Keratinocyte (primary cell): ENCODE measurements around the gene EPHB1. TPM values are rescaled to one million over a fixed set of nuclear protein-coding genes. Genes with fewer than 3 reads are reported as not detected.

Experiments
- DNase-seq: peaks from one replicate; pipeline ENCODE4 v3.0.0-alpha.2; 2011; ENCODE audit warnings: low read depth, missing footprints, low spot score
- FAIRE-seq: peaks from 2 replicates; lab custom pipeline; 2011; peaks lifted over from hg19 to GRCh38; lab: Jason Lieb, UNC
- H2AFZ ChIP-seq: 2 replicates; pipeline ENCODE4 v1.6.0; 2012; ENCODE audit warnings: low read length, control low read depth, inconsistent platforms; ENCODE audit not compliant: control insufficient read depth
- H3K27ac ChIP-seq: 2 replicates; pipeline ENCODE4 v1.5.1; 2011; ENCODE audit warnings: low read length; ENCODE audit not compliant: control insufficient read depth, insufficient read depth
- H3K27me3 ChIP-seq: 3 replicates; pipeline ENCODE4 v1.6.0; 2011; ENCODE audit warnings: low read length; ENCODE audit not compliant: control insufficient read depth, insufficient read depth; ENCODE audit errors: extremely low read depth
- H3K36me3 ChIP-seq, 2 experiments: 2 replicates in 1 of 2; 3 replicates in 1 of 2; pipeline ENCODE4 v1.5.1; 2011; ENCODE audit warnings: low read length in 2 of 2, mild to moderate bottlenecking in 1 of 2; ENCODE audit not compliant: control insufficient read depth in 2 of 2, insufficient read depth in 2 of 2; ENCODE audit errors: extremely low read depth in 1 of 2
- H3K4me1 ChIP-seq: 3 replicates; pipeline ENCODE4 v1.5.1; 2011; ENCODE audit warnings: low read length; ENCODE audit not compliant: control insufficient read depth, insufficient read depth; ENCODE audit errors: extremely low read depth
- H3K4me2 ChIP-seq: 3 replicates; pipeline ENCODE4 v1.6.0; 2011; ENCODE audit warnings: low read depth, low read length; ENCODE audit not compliant: control insufficient read depth, insufficient read depth; ENCODE audit errors: extremely low read depth
- H3K4me3 ChIP-seq, 3 experiments: fragments of 200-600 bp in 1 of 3; sonication (generic) in 1 of 3; 2 replicates in 2 of 3; 3 replicates in 1 of 3; pipeline ENCODE4 v1.5.1; 2011 to 2016; ENCODE audit warnings: low read length in 3 of 3, mild to moderate bottlenecking in 3 of 3, control low read depth in 2 of 3, inconsistent platforms in 1 of 3, low read depth in 1 of 3, mixed read lengths in 1 of 3, mixed run types in 1 of 3, moderate library complexity in 1 of 3; ENCODE audit not compliant: control insufficient read depth in 2 of 3, insufficient read depth in 2 of 3; ENCODE audit errors: extremely low read depth in 1 of 3
- H3K79me2 ChIP-seq: 2 replicates; pipeline ENCODE4 v1.6.0; 2012; ENCODE audit warnings: low read length; ENCODE audit not compliant: control insufficient read depth, insufficient read depth
- H3K9ac ChIP-seq: 3 replicates; pipeline ENCODE4 v1.6.0; 2011; ENCODE audit warnings: low read length; ENCODE audit not compliant: control insufficient read depth, insufficient read depth; ENCODE audit errors: extremely low read depth
- H3K9me1 ChIP-seq: 3 replicates; pipeline ENCODE4 v1.6.0; 2011; ENCODE audit warnings: low read length; ENCODE audit not compliant: control insufficient read depth, insufficient read depth; ENCODE audit errors: extremely low read depth
- H3K9me3 ChIP-seq: 2 replicates; pipeline ENCODE4 v1.5.1; 2012; ENCODE audit warnings: low read depth, low read length; ENCODE audit not compliant: control insufficient read depth
- H4K20me1 ChIP-seq: 3 replicates; pipeline ENCODE4 v1.6.0; 2011; ENCODE audit warnings: low read length; ENCODE audit not compliant: control insufficient read depth, insufficient read depth; ENCODE audit errors: extremely low read depth
- CTCF ChIP-seq, 3 experiments: IDR thresholded peaks in 1 of 3; conservative IDR thresholded peaks in 1 of 3; optimal IDR thresholded peaks in 1 of 3; 2 replicates in 2 of 3; 3 replicates in 1 of 3; pipeline versions ENCODE3 to v1.5.1; 2011; ENCODE audit warnings: low read length in 3 of 3, mild to moderate bottlenecking in 3 of 3, moderate library complexity in 2 of 3, control low read depth in 1 of 3, inconsistent platforms in 1 of 3; ENCODE audit not compliant: insufficient read depth in 2 of 3; ENCODE audit errors: extremely low read depth in 1 of 3
- EZH2 ChIP-seq: IDR thresholded peaks from one replicate; pipeline ENCODE4 v1.6.1; 2012; ENCODE audit warnings: inconsistent platforms, mild to moderate bottlenecking, low read length, moderate library complexity
- dilution Hi-C: fragments of 300-500 bp; cut with MboI; formaldehyde crosslinking; loops from one replicate; pipeline ENCODE4 v1.7.0; 2020; ENCODE audit warnings: low sequenced_read_pairs; ENCODE audit not compliant: extremely low pct_ligation_motif_present
- polyA plus RNA-seq, 5 experiments: library from polyadenylated mRNA; depleted of rRNA in 3 of 5; stranded (reverse) in 3 of 5; stranded (forward) in 1 of 5; unstranded in 1 of 5; fragments of >200 nt; gene quantifications; 1 replicate in 1 of 5; 2 replicates in 3 of 5; 3 replicates in 1 of 5; pipeline versions ENCODE4 v1.2.1 to v1.2.3, GENCODE V29; 2011 to 2012; ENCODE audit warnings: missing spikeins in 2 of 5, low read depth in 1 of 5, low replicate concordance in 1 of 5

Gene EPHB1
- polyA plus RNA-seq, 1 donor (not counting 4 experiments of a cell fraction or from before 2014, with no cell fraction given): 0.01 TPM

GRCh38 chr3:134838599-134838998 lies 43.5 kb downstream of the EPHB1 start:
- dilution Hi-C loops: no loop called here
- Histone ChIP-seq H3K27ac (no peak overlapping the region), H2AFZ (no peak overlapping the region), H3K4me3 (no peak overlapping the region), H4K20me1 (no peaks in the 10 kb centered on the region), H3K4me1 (no peaks in the 10 kb centered on the region), H3K36me3 (no peaks in the 10 kb centered on the region), H3K9me3 (no peaks in the 10 kb centered on the region), H3K9ac (no peak overlapping the region), H3K9me1 (no peaks in the 10 kb centered on the region), H3K4me2 (no peak overlapping the region), H3K27me3 (no peaks in the 10 kb centered on the region), H3K79me2 (no peaks in the 10 kb centered on the region)
- FAIRE-seq (no peak), DNase-seq (no peak)
- TF ChIP-seq EZH2 (no peak), CTCF (optimal IDR thresholded peaks at IDR 0.05 in 1 of 3, IDR thresholded peaks at IDR 0.05 in 1 of 3, conservative IDR thresholded peaks at IDR 0.05 in 1 of 3; ENCODE audit: extremely low read depth in 1 of 3, insufficient read depth in 2 of 3, low read length in 3 of 3) (peak; percentile 17 to 46 (median 32))

- H4K20me1 ChIP-seq: no peaks in the 10 kb centered on the region
- H3K9me1 ChIP-seq: no peaks in the 10 kb centered on the region
- H2AFZ ChIP-seq: no peak overlapping the region
- H3K4me3 ChIP-seq: no peak overlapping the region
- no peaks in the 10 kb centered on the region for H3K4me1 ChIP-seq
- FAIRE-seq: no peak
- no peak overlapping the region for H3K27ac ChIP-seq
- dilution Hi-C loops: no loop called here
- TF ChIP-seq EZH2: no peak
- TF ChIP-seq CTCF (optimal IDR thresholded peaks at IDR 0.05 in 1 of 3, IDR thresholded peaks at IDR 0.05 in 1 of 3, conservative IDR thresholded peaks at IDR 0.05 in 1 of 3; ENCODE audit: extremely low read depth in 1 of 3, insufficient read depth in 2 of 3, low read length in 3 of 3): no peak
- no peak overlapping the region for H3K9ac ChIP-seq
- no peaks in the 10 kb centered on the region for H3K36me3 ChIP-seq
- H3K27me3 ChIP-seq: no peaks in the 10 kb centered on the region
- no peak for DNase-seq
- no peaks in the 10 kb centered on the region for H3K9me3 ChIP-seq
- no peaks in the 10 kb centered on the region for H3K79me2 ChIP-seq
- H3K4me2 ChIP-seq: no peak overlapping the region
These were observed 44.4 kb downstream of the EPHB1 start for GRCh38 chr3:134839422-134839821.
